ENCODE data around the gene ZBTB3.
"Not testable (repeated sequence)": the region's sequence is repeated elsewhere in the genome, so short reads cannot be mapped to it uniquely, and the experiment has no call there.

ZBTB3 gene

GRCh38 chr11:62774407-62774806, 20.4 kb upstream of the ZBTB3 start:
- Histone ChIP-seq H3K4me1 (peaks cover 0 to 23% (median 20%) of the 10 kb centered on the region in 4 donors), H3K27ac (no peak overlapping the region), H3K27me3 (no peaks in the 10 kb centered on the region), H3K36me3 (peaks cover 27 to 45% (median 34%) of the 10 kb centered on the region in 3 donors), H3K9me3 (no peaks in the 10 kb centered on the region), H3K4me3 (no peak overlapping the region)
- intact Hi-C loops (cut with DNase I; ENCODE audit: low total_unique reads): no loop called here
- DNase-seq: no peak
- TF ChIP-seq CTCF (IDR thresholded peaks at IDR 0.05): no peak

- peak within 1 kb of the TSS; percentile 84 to 89 for H3K27ac ChIP-seq
- H3K36me3 ChIP-seq: peaks cover 20 to 27% (median 24%) of the 10 kb centered on the region in 3 donors
- H3K9me3 ChIP-seq: no peaks in the 10 kb centered on the region
- peak; percentile 99 for DNase-seq
- peaks cover 0 to 24% (median 21%) of the 10 kb centered on the region in 4 donors for H3K4me1 ChIP-seq
- H3K27me3 ChIP-seq: no peaks in the 10 kb centered on the region
- intact Hi-C loops (cut with DNase I; ENCODE audit: low total_unique reads): no loop called here
- H3K4me3 ChIP-seq: peak within 1 kb of the TSS; percentile 57 to 67
- no peak for TF ChIP-seq CTCF (IDR thresholded peaks at IDR 0.05)
These were observed 17.4 kb upstream of the ZBTB3 start, which contains the start of gene TAF6L for GRCh38 chr11:62771144-62772021. Gene TAF6L, plus strand, starts transcription at chr11:62771396. Its CDS starts 4,388 bp downstream, at chr11:62775784.

- no peak for TF ChIP-seq CTCF (IDR thresholded peaks at IDR 0.05)
- peak in 1 of 2 donors; percentile 75 for DNase-seq
- intact Hi-C loops (cut with DNase I; ENCODE audit: low total_unique reads): no loop called here
- H3K27me3 ChIP-seq: no peaks in the 10 kb centered on the region
- H3K4me3 ChIP-seq: peak overlapping the region; percentile 57 to 67
- peaks cover 0 to 24% (median 21%) of the 10 kb centered on the region in 4 donors for H3K4me1 ChIP-seq
- H3K27ac ChIP-seq: peak overlapping the region; percentile 84 to 89
- H3K36me3 ChIP-seq: peaks cover 20 to 27% (median 24%) of the 10 kb centered on the region in 3 donors
- H3K9me3 ChIP-seq: no peaks in the 10 kb centered on the region
These were observed 16.8 kb upstream of the ZBTB3 start for GRCh38 chr11:62770778-62771143.

GRCh38 chr11:62760867-62761227, 6.9 kb upstream of the ZBTB3 start:
- DNase-seq; intact Hi-C loops (cut with DNase I; ENCODE audit: low total_unique reads); H3K9me3 ChIP-seq; H3K27me3 ChIP-seq: not testable (repeated sequence)
- peak overlapping the region; percentile 64 to 81 for H3K4me3 ChIP-seq
- peaks cover 0 to 31% (median 14%) of the 10 kb centered on the region in 4 donors for H3K4me1 ChIP-seq
- peak overlapping the region; percentile 84 to 88 for H3K27ac ChIP-seq
- peaks cover 11 to 24% (median 11%) of the 10 kb centered on the region in 3 donors for H3K36me3 ChIP-seq

- no peak for DNase-seq
- Histone ChIP-seq H3K9me3 (no peaks in the 10 kb centered on the region), H3K27ac (no peak overlapping the region), H3K27me3 (no peaks in the 10 kb centered on the region), H3K4me3 (no peak overlapping the region), H3K4me1 (peaks cover 0 to 30% (median 16%) of the 10 kb centered on the region in 4 donors), H3K36me3 (peaks cover 0 to 3% (median 0%) of the 10 kb centered on the region in 3 donors)
- intact Hi-C loops (cut with DNase I; ENCODE audit: low total_unique reads): no loop called here
- no peak for TF ChIP-seq CTCF (IDR thresholded peaks at IDR 0.05)
These were observed 4.2 kb upstream of the ZBTB3 start for GRCh38 chr11:62757846-62758788.

Data from tibial artery (tissue), 4 donors.